HG03342 (cell line): ENCODE measurements around the gene SNTG2.

Source experiments
- ATAC-seq: cut with Tn5 transposase; IDR thresholded peaks from one replicate; pipeline ENCODE4 v1.9.1; 2021; ENCODE audit warnings: mild to moderate bottlenecking, moderate library complexity; ENCODE audit not compliant: unreplicated experiment

Gene SNTG2

GRCh38 chr2:1262609-1263008 is 312.0 kb downstream of the SNTG2 start:
- ATAC-seq = no peak

GRCh38 chr2:1265454-1265853 is 314.8 kb downstream of the SNTG2 start:
- no peak for ATAC-seq

- no peak for ATAC-seq
Measured at GRCh38 chr2:1266351-1266750, 315.7 kb downstream of the SNTG2 start.

- no peak for ATAC-seq
Measured at GRCh38 chr2:1268034-1268433, 317.4 kb downstream of the SNTG2 start.

- ATAC-seq = no peak
Measured at GRCh38 chr2:1269812-1270211, 319.2 kb downstream of the SNTG2 start.

GRCh38 chr2:1272835-1273234 is 322.2 kb downstream of the SNTG2 start:
- ATAC-seq = no peak

- no peak for ATAC-seq
Measured at GRCh38 chr2:1277634-1278033, 327.0 kb downstream of the SNTG2 start.

- no peak for ATAC-seq
Measured at GRCh38 chr2:1278125-1278524, 327.5 kb downstream of the SNTG2 start.

- no peak for ATAC-seq
Measured at GRCh38 chr2:1278861-1279260, 328.2 kb downstream of the SNTG2 start.

GRCh38 chr2:1282552-1282951 is 331.9 kb downstream of the SNTG2 start:
- no peak for ATAC-seq

GRCh38 chr2:1283020-1283801 is 332.6 kb downstream of the SNTG2 start:
- no peak for ATAC-seq

GRCh38 chr2:1283871-1284270 is 333.2 kb downstream of the SNTG2 start:
- no peak for ATAC-seq

GRCh38 chr2:1286929-1287328 is 336.3 kb downstream of the SNTG2 start:
- ATAC-seq = no peak

- no peak for ATAC-seq
Measured at GRCh38 chr2:1287427-1287826, 336.8 kb downstream of the SNTG2 start.

- no peak for ATAC-seq
Measured at GRCh38 chr2:1294900-1295299, 344.3 kb downstream of the SNTG2 start.

GRCh38 chr2:1295740-1296139 is 345.1 kb downstream of the SNTG2 start:
- no peak for ATAC-seq

- no peak for ATAC-seq
Measured at GRCh38 chr2:1297372-1298159, 346.9 kb downstream of the SNTG2 start.

- no peak for ATAC-seq
Measured at GRCh38 chr2:1299043-1299442, 348.4 kb downstream of the SNTG2 start.

GRCh38 chr2:1300284-1300683 is 349.6 kb downstream of the SNTG2 start:
- ATAC-seq = no peak

- ATAC-seq = no peak
Measured at GRCh38 chr2:1301056-1301455, 350.4 kb downstream of the SNTG2 start.

GRCh38 chr2:1305342-1306013 is 354.8 kb downstream of the SNTG2 start:
- ATAC-seq = no peak
